GM21515 (cell line): ENCODE data around the gene TUBB2B.

ENCODE experiments used
- ATAC-seq: cut with Tn5 transposase; IDR thresholded peaks from one replicate; pipeline ENCODE4 v1.9.1; 2021; ENCODE audit not compliant: unreplicated experiment

TUBB2B gene

GRCh38 chr6:3235486-3235885 lies 8.0 kb upstream of the TUBB2B start:
- ATAC-seq: no peak

DNA sequence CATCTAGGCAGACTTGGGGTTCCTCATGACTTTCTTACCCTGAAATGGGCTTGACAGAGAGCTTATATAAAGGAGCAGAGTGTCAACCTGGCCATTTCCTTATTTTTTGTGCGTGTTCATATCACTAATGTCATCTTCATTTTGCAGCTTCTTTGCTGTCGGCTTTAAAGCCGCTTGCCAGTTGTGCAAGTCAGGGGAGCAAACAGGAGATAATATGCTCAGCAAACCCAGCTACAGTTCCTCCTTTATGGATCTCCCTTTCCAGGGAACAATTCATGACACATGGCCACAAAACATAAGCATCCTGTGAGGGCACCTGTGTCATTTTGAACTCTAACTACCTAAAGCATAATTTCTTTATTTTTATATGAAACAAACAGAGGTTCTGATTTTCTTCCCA lies 6.5 kb upstream of the TUBB2B start:
- no peak for ATAC-seq

- ATAC-seq: no peak
These were observed 5.9 kb upstream of the TUBB2B start for GRCh38 chr6:3233321-3233720.

DNA sequence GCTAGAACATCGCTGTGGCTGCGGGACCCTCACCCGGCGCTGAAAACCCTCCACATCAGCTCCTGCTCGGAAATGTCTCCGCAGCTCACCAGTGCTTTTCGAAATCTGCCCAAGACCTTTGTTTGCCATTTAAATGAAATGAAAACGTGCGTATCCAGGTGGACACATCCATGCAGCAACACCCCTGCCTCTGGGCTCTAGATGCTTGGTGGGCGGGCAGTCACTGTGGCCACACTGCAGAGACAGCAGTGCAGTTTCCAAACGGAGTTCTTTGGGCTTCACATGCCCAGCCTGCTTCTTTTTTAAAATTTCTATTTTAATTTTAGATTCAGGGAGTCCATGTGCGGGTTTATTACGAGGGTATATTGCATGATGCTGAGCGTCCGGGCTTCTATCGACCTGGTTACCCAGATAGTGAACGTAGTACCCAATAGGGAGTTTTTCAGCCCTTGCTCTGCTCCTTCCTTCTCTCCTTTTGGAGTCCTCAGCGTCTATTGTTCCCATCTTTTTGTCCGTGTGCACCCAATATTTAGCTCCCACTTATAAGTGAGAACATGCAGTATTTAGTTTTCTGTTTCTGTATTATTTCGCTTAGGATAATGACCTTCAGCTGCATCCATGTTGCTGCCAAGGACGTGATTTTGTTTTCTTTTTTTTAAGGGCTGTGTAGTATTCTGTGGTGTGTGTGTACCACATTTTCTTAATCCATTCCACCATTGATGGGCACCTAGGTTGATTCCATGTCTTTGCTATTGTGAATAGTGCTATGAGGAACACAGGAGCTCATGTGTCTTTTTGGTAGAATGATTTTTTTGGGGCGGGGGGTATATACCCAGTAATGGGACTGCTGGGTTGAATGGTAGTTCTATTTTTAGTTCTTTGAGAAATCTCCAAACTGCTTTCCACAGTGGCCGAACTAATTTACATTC lies 4.8 kb upstream of the TUBB2B start:
- no peak for ATAC-seq

GRCh38 chr6:3231247-3232016 lies 4.0 kb upstream of the TUBB2B start:
- no peak for ATAC-seq

DNA sequence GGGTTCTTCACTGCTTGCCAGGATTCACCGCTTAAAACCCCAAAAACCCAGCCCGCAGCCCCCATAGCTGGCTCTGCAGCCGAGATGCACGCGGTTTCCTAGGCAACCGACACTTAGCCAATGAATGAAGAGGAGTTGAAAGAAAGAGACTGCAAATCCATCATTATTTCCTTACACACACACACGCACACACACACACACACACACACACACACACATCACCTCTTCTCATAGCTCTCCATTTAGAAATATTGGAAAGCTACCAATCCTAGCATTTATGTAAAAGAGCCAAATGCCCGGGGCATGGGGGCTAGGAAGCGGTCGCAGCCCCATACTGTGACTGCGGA lies 3.4 kb upstream of the TUBB2B start:
- ATAC-seq: no peak

GRCh38 chr6:3230256-3230882 lies 2.9 kb upstream of the TUBB2B start:
- ATAC-seq: no peak

DNA sequence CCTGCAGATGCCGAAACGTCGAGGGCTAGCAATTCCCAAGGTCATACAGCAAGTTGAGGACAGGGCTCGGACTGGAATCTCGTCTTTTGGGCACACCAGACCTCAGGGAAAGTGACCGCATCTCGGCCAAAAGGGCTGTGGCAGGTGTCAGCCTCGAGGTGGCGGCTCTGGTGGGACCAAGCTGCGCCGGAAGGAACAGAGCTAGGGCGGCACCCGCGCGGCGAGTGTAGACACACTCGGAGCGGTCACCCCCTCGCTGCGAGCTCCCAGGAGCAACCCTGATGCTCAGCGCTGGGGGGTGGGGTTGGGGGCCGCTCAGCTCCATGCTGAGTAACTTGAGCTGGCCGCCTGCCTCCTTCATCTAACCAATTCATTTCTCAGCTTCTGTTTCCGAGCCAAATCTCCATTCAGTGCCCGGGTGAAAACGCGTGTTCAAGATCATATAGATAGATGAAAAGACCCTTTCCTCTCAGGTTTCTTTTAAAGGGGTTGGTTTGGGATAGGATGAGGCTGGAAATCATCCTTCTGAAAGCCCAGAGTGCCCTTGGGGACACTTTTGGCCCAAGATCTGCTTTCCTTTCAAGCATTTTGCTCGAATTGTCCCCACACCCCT lies 2.2 kb upstream of the TUBB2B start:
- no peak for ATAC-seq

DNA sequence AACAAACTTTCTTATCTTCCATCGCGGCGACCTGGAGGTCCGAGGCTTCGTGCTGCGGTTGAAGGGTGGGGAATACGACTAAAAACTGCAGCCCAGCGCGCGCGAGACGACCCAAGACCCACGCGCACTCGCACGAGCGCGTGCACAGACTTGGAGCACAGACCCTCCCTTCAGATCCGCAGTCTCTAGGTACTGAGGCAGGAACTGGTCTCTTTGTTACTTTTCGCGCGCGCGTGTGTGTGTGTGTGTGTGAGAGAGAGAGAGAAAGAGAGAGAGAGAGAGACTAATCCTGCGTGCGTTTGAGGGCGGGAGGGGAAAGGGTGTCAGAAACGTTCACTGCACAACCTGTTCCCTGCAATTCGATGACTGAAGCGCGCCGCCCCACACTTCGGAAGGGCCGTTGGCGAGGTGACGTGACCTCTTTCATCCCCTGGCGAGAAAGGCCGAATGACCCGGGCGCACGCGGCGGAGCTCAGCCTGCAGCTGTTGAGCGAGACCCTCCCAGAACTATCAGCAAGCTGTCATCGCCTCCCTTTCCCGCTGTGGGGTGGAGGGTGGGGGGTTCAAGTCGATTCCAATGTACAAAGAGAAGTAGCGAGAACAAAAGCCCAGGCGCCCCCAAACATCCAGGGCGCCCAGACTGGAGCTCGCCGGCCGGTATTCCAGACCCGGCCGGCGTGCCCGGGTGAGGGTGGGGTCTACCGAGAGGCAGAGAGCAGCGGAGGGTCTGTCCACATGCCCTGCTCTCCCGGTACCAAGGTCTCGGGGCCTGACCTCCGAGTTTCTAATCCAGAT lies 1.5 kb upstream of the TUBB2B start:
- no peak for ATAC-seq

GRCh38 chr6:3228046-3228671 lies 706 bp upstream of the TUBB2B start:
- ATAC-seq: no peak

- ATAC-seq: no peak
These were observed 731 bp downstream of the TUBB2B start for GRCh38 chr6:3226481-3227362.

GRCh38 chr6:3226042-3226441 lies 1.4 kb downstream of the TUBB2B start:
- no peak for ATAC-seq

GRCh38 chr6:3222506-3223038 lies 4.9 kb downstream of the TUBB2B start:
- no peak for ATAC-seq

DNA sequence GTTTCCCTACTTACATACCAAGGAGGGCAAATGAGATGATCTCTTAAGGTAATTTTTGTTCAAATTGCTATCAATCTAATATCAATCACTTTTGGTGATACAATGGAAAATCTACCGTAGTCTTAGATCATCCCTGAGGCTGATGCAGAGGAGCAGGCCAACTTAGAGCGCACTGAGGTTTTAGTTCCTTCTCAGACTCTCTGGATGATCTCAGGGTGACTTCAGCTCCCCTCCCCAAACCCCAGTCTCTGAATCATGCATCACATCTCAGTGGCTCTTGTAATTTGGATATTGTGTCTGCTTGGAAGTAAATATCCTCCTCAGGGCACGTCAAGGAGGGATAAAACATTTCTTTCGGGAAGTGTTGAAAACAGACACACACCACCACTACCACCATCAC lies 5.9 kb downstream of the TUBB2B start:
- no peak for ATAC-seq

GRCh38 chr6:3220366-3220765 lies 7.1 kb downstream of the TUBB2B start:
- no peak for ATAC-seq

DNA sequence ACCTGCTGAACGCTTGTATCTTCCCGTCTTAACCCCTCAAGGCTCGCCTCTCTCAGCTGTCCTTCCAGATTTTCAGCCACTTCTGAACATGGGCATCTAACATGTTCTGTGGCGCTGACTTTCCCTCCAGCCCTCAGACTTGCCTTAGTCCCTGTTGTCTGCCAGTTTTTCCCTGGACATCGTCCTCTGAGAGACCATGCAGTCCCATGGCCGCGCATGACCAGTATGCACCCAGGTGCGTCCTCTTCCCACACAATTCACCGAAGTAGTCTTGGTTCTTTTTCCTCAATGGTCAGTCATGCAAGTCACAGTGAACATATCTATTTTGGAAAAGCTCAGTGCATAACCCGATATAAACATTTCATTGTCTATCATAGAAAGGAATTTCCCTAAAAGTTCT lies 9.2 kb downstream of the TUBB2B start:
- ATAC-seq: no peak

DNA sequence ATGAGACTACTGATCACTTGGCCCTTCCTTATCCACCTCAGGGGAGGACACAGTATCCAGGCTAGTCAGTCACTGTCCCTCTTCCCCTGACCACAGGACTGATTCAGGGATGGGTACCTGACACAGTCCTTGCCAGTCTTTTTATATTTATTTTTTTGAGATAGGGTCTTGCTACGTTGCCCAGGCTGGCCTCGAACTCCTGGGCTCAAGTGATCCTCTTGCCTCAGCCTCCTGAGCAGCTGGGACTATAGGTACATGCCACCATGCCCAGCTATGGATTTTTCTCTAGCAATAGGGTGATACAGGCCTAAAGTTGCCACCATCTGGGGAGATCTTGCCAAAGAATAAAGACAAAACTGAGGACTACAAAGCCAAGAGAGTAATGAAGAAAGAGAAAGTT lies 10.2 kb downstream of the TUBB2B start:
- ATAC-seq: no peak

- ATAC-seq: no peak
These were observed 12.6 kb downstream of the TUBB2B start for GRCh38 chr6:3214898-3215297.

DNA sequence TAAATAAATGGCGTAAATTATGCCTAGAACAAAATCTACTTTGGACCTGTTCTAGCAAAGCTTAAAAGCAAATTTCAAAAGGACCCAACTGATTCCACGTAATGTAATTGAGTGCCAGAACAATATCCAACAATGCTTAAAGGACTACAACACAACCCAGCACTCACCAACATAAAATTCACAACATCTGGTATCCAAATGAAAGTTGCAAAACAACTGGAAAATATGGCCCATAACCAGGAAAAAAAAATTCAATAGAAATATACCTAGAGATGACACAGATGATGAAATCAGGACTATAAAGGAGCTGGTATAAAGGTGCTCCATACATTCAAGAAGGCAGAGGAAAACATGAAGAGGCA lies 14.1 kb downstream of the TUBB2B start:
- no peak for ATAC-seq
